WTC11 (cell line): ENCODE results near the gene CUEDC1. TPM values are rescaled to one million over a fixed set of nuclear protein-coding genes. Genes with fewer than 3 reads are reported as not detected.

Experiments used
- ATAC-seq: fragments of 200-7000 bp; cut with Tn5 transposase; 2 replicates; pipeline ENCODE4 v1.10.0; 2021; ENCODE audit warnings: mild to moderate bottlenecking, moderate library complexity
- CTCF ChIA-PET: fragments of 300-600 bp; sonication (Branson Sonifier 250); formaldehyde crosslinking; loops from one replicate; lab custom pipeline; 2021; ENCODE audit warnings: antibody characterized with exemption; lab: Charles Lee
- POLR2A ChIA-PET: fragments of 350-600 bp; sonication (Branson Sonifier 250); formaldehyde crosslinking; loops from one replicate; lab custom pipeline; 2021; ENCODE audit warnings: antibody characterized with exemption; lab: Charles Lee
- DNase-seq: peaks from one replicate; pipeline ENCODE4 v3.0.0; 2021; ENCODE audit warnings: low spot score
- H3K27ac Mint-ChIP-seq: 2 replicates; pipeline ENCODE4 v1.8.0; 2021; ENCODE audit warnings: mixed read lengths
- H3K27me3 Mint-ChIP-seq: 2 replicates; pipeline ENCODE4 v1.8.0; 2021; ENCODE audit warnings: low read depth, mild to moderate bottlenecking, moderate library complexity, mixed read lengths
- H3K36me3 Mint-ChIP-seq: 2 replicates; pipeline ENCODE4 v1.8.0; 2021; ENCODE audit warnings: mixed read lengths
- H3K4me1 Mint-ChIP-seq: 2 replicates; pipeline ENCODE4 v1.8.0; 2022; ENCODE audit warnings: mixed read lengths
- H3K4me3 Mint-ChIP-seq: 2 replicates; pipeline ENCODE4 v1.8.0; 2021; ENCODE audit warnings: mild to moderate bottlenecking, moderate library complexity, mixed read lengths
- H3K9me3 Mint-ChIP-seq: 2 replicates; pipeline ENCODE4 v1.8.0; 2021; ENCODE audit warnings: mixed read lengths
- AFF4 ChIP-seq: sonication (generic); formaldehyde crosslinking; IDR thresholded peaks from 2 replicates; pipeline ENCODE4 v1.8.1; 2023; ENCODE audit warnings: mild to moderate bottlenecking, missing genetic modification reagents, borderline replicate concordance
- CDX4 ChIP-seq: fragments of 250-450 bp; sonication (Bioruptor Pico); IDR thresholded peaks from 2 replicates; pipeline ENCODE4 v1.9.0; 2021; ENCODE audit warnings: moderate library complexity, mild to moderate bottlenecking, inconsistent platforms, borderline replicate concordance
- CREB1 ChIP-seq: sonication (generic); formaldehyde crosslinking; IDR thresholded peaks from 2 replicates; pipeline ENCODE4 v1.8.0; 2023; ENCODE audit warnings: mild to moderate bottlenecking, missing genetic modification reagents
- CTCF ChIP-seq: fragments of 200-600 bp; IDR thresholded peaks from 2 replicates; pipeline ENCODE4 v1.8.0; 2022; ENCODE audit warnings: antibody characterized with exemption
- FOXK1 ChIP-seq: sonication (generic); formaldehyde crosslinking; IDR thresholded peaks from 2 replicates; pipeline ENCODE4 v1.8.0; 2022; ENCODE audit warnings: mild to moderate bottlenecking, moderate library complexity, missing genetic modification reagents
- GTF2I ChIP-seq: fragments of 250-450 bp; sonication (Bioruptor Pico); conservative IDR thresholded peaks from 2 replicates; pipeline ENCODE4 v1.4.0; 2021; ENCODE audit warnings: mild to moderate bottlenecking
- IRF1 ChIP-seq: sonication (generic); formaldehyde crosslinking; IDR thresholded peaks from 2 replicates; pipeline ENCODE4 v1.8.0; 2023; ENCODE audit warnings: missing genetic modification reagents
- IRF2 ChIP-seq: sonication (generic); formaldehyde crosslinking; IDR thresholded peaks from 2 replicates; pipeline ENCODE4 v1.8.0; 2022; ENCODE audit warnings: low read depth, missing genetic modification reagents, borderline replicate concordance
- JAZF1 ChIP-seq: fragments of 250-450 bp; sonication (Bioruptor Pico); IDR thresholded peaks from 2 replicates; pipeline ENCODE4 v1.9.0; 2021; ENCODE audit warnings: moderate library complexity, mild to moderate bottlenecking, inconsistent platforms
- JUN ChIP-seq: sonication (generic); formaldehyde crosslinking; IDR thresholded peaks from 2 replicates; pipeline ENCODE4 v1.8.0; 2023; ENCODE audit warnings: mild to moderate bottlenecking, missing genetic modification reagents
- NR1H2 ChIP-seq: sonication (generic); formaldehyde crosslinking; IDR thresholded peaks from 2 replicates; pipeline ENCODE4 v1.9.0; 2021; ENCODE audit warnings: mild to moderate bottlenecking, moderate library complexity, missing genetic modification reagents
- NR3C1 ChIP-seq: sonication (generic); formaldehyde crosslinking; conservative IDR thresholded peaks from 2 replicates; pipeline ENCODE4 v1.8.1; 2023; ENCODE audit warnings: low read depth, mild to moderate bottlenecking, missing genetic modification reagents
- RORB ChIP-seq: fragments of 250-450 bp; sonication (Bioruptor Pico); IDR thresholded peaks from 2 replicates; pipeline ENCODE4 v1.9.0; 2021; ENCODE audit warnings: mild to moderate bottlenecking
- SOX15 ChIP-seq: fragments of 250-450 bp; sonication (Bioruptor Pico); IDR thresholded peaks from 2 replicates; pipeline ENCODE4 v1.9.0; 2021; ENCODE audit warnings: mild to moderate bottlenecking
- TEAD4 ChIP-seq: sonication (generic); formaldehyde crosslinking; IDR thresholded peaks from 2 replicates; pipeline ENCODE4 v1.8.0; 2022; ENCODE audit warnings: mild to moderate bottlenecking, missing genetic modification reagents
- ZNF263 ChIP-seq: sonication (generic); formaldehyde crosslinking; IDR thresholded peaks from 2 replicates; pipeline ENCODE4 v1.8.1; 2022; ENCODE audit warnings: low read depth, mild to moderate bottlenecking, moderate library complexity, missing genetic modification reagents
- ZNF281 ChIP-seq: sonication (generic); formaldehyde crosslinking; IDR thresholded peaks from 2 replicates; pipeline ENCODE4 v1.8.0; 2023; ENCODE audit warnings: mild to moderate bottlenecking, missing genetic modification reagents
- ZNF416 ChIP-seq: fragments of 250-450 bp; sonication (Bioruptor Pico); IDR thresholded peaks from 2 replicates; pipeline ENCODE4 v1.9.0; 2021; ENCODE audit warnings: mild to moderate bottlenecking, inconsistent platforms
- total RNA-seq: library from RNA; stranded (reverse); gene quantifications from 3 replicates; pipeline ENCODE4 v1.2.3, GENCODE V29; 2021

CUEDC1 gene
- total RNA-seq, 1 experiment from 2014 or later = 12.2 TPM

GRCh38 chr17:57895382-57896060 is 59.7 kb downstream of the CUEDC1 start (continued):
- TF ChIP-seq CTCF = no peak
- TF ChIP-seq GTF2I (CRISPR knock-in tag) = no peak
- TF ChIP-seq JUN (CRISPR knock-in tag) = no peak
- no peak for TF ChIP-seq AFF4 (CRISPR knock-in tag)
- no peak for TF ChIP-seq CDX4 (CRISPR knock-in tag)
- TF ChIP-seq ZNF281 (CRISPR knock-in tag) = no peak
- TF ChIP-seq, all 79 proteins: peak for 0

GRCh38 chr17:57894848-57895247 is 60.4 kb downstream of the CUEDC1 start:
- peaks cover 37% of the 10 kb centered on the region for H3K4me1 Mint-ChIP-seq
- no peak for ATAC-seq
- no peaks in the 10 kb centered on the region for H3K9me3 Mint-ChIP-seq
- H3K4me3 Mint-ChIP-seq = no peak overlapping the region
- no peaks in the 10 kb centered on the region for H3K36me3 Mint-ChIP-seq
- CTCF ChIA-PET = interaction anchor here (0.8 to 1.5 kb wide), 2 partner anchors 20 to 60 kb away, joined by 3 to 4 read pairs; partner anchors contain the start of gene CUEDC1
- H3K27me3 Mint-ChIP-seq = no peaks in the 10 kb centered on the region
- no peak for DNase-seq
- H3K27ac Mint-ChIP-seq = no peak overlapping the region
- POLR2A ChIA-PET = interaction anchor here (0.8 kb wide), 1 partner anchor 105 kb away, joined by 4 read pairs; no protein-coding TSS in a partner anchor
- TF ChIP-seq SOX15 (CRISPR knock-in tag) (no peak), NR1H2 (CRISPR knock-in tag) (no peak), RORB (CRISPR knock-in tag) (no peak), ZNF416 (CRISPR knock-in tag) (no peak), GTF2I (CRISPR knock-in tag) (no peak), TEAD4 (CRISPR knock-in tag) (no peak), CREB1 (CRISPR knock-in tag) (no peak), NR3C1 (no peak), JAZF1 (CRISPR knock-in tag) (no peak), FOXK1 (no peak), ZNF281 (CRISPR knock-in tag) (no peak), IRF2 (CRISPR knock-in tag) (no peak), IRF1 (no peak), ZNF263 (CRISPR knock-in tag) (no peak)
